ENCODE results near the gene PLA2G6.

DNA sequence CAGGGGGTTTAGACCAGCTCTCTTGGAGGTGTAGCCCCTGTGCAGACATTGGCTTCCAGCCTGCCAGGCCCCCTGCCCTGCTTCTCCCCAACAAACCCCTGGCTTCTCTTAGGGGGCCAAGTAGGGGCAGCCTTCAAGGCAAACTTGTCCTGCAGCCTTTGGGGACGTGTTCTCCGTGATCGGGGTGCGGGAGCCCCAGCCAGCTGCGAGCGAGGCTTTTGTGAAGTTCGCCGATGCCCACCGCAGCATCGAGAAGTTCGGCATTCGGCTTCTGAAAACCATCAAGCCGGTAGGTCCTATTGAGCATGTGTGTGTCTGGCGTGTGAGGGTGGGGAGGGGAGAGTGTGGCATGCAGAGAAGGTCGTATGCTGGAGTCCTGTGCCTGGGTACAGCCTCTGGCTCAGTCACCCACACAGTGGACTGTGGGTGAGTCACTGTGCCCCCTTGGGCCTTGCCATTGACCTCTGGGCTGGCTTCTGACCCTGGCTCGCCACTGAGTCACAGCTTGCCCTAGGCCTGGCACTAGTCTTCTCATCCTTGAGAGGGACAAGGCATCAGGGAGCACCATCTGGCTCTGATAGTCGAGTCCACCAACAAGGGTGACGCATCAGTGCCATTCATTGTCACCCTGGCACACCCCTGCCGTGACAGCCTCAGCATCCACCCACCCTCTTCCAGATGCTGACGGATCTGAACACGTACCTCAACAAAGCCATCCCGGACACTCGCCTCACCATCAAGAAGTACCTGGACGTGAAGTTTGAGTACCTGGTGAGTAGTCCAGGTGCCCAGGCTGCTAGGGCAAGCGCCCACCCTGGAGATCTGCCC, 109.1 kb downstream of the PLA2G6 start:
- TF ChIP-seq, protein P1, sequence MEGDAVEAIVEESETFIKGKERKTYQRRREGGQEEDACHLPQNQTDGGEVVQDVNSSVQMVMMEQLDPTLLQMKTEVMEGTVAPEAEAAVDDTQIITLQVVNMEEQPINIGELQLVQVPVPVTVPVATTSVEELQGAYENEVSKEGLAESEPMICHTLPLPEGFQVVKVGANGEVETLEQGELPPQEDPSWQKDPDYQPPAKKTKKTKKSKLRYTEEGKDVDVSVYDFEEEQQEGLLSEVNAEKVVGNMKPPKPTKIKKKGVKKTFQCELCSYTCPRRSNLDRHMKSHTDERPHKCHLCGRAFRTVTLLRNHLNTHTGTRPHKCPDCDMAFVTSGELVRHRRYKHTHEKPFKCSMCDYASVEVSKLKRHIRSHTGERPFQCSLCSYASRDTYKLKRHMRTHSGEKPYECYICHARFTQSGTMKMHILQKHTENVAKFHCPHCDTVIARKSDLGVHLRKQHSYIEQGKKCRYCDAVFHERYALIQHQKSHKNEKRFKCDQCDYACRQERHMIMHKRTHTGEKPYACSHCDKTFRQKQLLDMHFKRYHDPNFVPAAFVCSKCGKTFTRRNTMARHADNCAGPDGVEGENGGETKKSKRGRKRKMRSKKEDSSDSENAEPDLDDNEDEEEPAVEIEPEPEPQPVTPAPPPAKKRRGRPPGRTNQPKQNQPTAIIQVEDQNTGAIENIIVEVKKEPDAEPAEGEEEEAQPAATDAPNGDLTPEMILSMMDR (IDR thresholded peaks at IDR 0.05) = no peak
- TF ChIP-seq POLR2AphosphoS5 (IDR thresholded peaks at IDR 0.05; ENCODE audit: low read depth, low read length) = no peak
- no peak for TF ChIP-seq SIN3A (IDR thresholded peaks at IDR 0.05; ENCODE audit: borderline replicate concordance, insufficient read depth, low read depth, low read length)
